ENCODE results near the gene AHCY. TPM values are rescaled to one million over a fixed set of nuclear protein-coding genes. Genes with fewer than 3 reads are reported as not detected.
A peak's percentile ranks its signal among the peaks of the same experiment; 100 is the strongest.
"Not testable (repeated sequence)": the region's sequence is repeated elsewhere in the genome, so short reads cannot be mapped to it uniquely, and the experiment has no call there.

The AHCY gene
- 100 to 1,000 TPM in 3 of 4 donors, 10 to 100 TPM in 1; 99.0 to 146 (median 137) TPM for total RNA-seq

- peaks cover 17 to 57% (median 20%) of the 10 kb centered on the region in 3 donors for H3K4me1 ChIP-seq
- DNase-seq, result peak; percentile 84
- H3K27me3 ChIP-seq, result no peaks in the 10 kb centered on the region
- 0% methylated on average over 24 of the region's 79 CpGs; no CpG with 5 or more reads in 1 of the 2 donors for WGBS, 2 donors
- no peaks in the 10 kb centered on the region for H3K9me3 ChIP-seq
- no peaks in the 10 kb centered on the region for H3K36me3 ChIP-seq
- H3K27ac ChIP-seq, result peak within 1 kb of the TSS; percentile 94 to 97 (median 94)
- TF ChIP-seq CTCF (IDR thresholded peaks at IDR 0.05), result peak in 1 of 6 experiments; percentile 19
- peak in 2 of 4 donors; percentile 56 to 84 for TF ChIP-seq POLR2A (IDR thresholded peaks at IDR 0.05)
- intact Hi-C loops (cut with DNase I), result no loop called here
- H3K4me3 ChIP-seq, result peak within 1 kb of the TSS; percentile 69 to 87 (median 78)
Measured at GRCh38 chr20:34302723-34303533, at the start of gene AHCY. Gene AHCY (minus strand): TSS chr20:34303355. CDS start chr20:34303270, 85 bp downstream.

- no peak for TF ChIP-seq POLR2A (IDR thresholded peaks at IDR 0.05)
- TF ChIP-seq CTCF (IDR thresholded peaks at IDR 0.05), result no peak
- Histone ChIP-seq H3K27ac (peak overlapping the region in 3 of 4 donors; percentile 23 to 28 (median 26)), H3K36me3 (no peaks in the 10 kb centered on the region), H3K9me3 (no peaks in the 10 kb centered on the region), H3K4me1 (peaks cover 0 to 7% (median 0%) of the 10 kb centered on the region in 3 donors), H3K4me3 (no peak overlapping the region), H3K27me3 (no peaks in the 10 kb centered on the region)
- 72 to 74% methylated on average over 3 of the region's 3 CpGs for WGBS, 2 donors
- DNase-seq, result no peak
- intact Hi-C loops (cut with DNase I), result no loop called here
Measured at GRCh38 chr20:34350095-34350494, 46.9 kb upstream of the AHCY start.

- no peak for DNase-seq
- H3K27me3 ChIP-seq, result no peaks in the 10 kb centered on the region
- TF ChIP-seq CTCF (IDR thresholded peaks at IDR 0.05) (no peak), POLR2A (IDR thresholded peaks at IDR 0.05) (no peak)
- intact Hi-C loops (cut with DNase I), result no loop called here
- H3K27ac ChIP-seq, result no peak overlapping the region
- no peaks in the 10 kb centered on the region for H3K9me3 ChIP-seq
- no peaks in the 10 kb centered on the region for H3K36me3 ChIP-seq
- H3K4me1 ChIP-seq, result peaks cover 0 to 7% (median 0%) of the 10 kb centered on the region in 3 donors
- 79 to 90% methylated on average over 4 of the region's 4 CpGs for WGBS, 2 donors
- no peak overlapping the region for H3K4me3 ChIP-seq
Measured at GRCh38 chr20:34347571-34347970, 44.4 kb upstream of the AHCY start.

GRCh38 chr20:34346533-34346865 lies 43.3 kb upstream of the AHCY start:
- H3K4me1 ChIP-seq; DNase-seq; H3K9me3 ChIP-seq; H3K4me3 ChIP-seq; H3K27ac ChIP-seq; H3K36me3 ChIP-seq; intact Hi-C loops (cut with DNase I); H3K27me3 ChIP-seq: not testable (repeated sequence)
- 90 to 94% methylated on average over 9 of the region's 9 CpGs for WGBS, 2 donors

GRCh38 chr20:34345839-34346532 lies 42.8 kb upstream of the AHCY start:
- H3K9me3 ChIP-seq; H3K4me3 ChIP-seq; H3K27ac ChIP-seq; H3K27me3 ChIP-seq; H3K36me3 ChIP-seq; intact Hi-C loops (cut with DNase I); H3K4me1 ChIP-seq; DNase-seq: not testable (repeated sequence)
- 81 to 83% methylated on average over 5 to 7 of the region's 10 CpGs for WGBS, 2 donors

GRCh38 chr20:34345402-34345736 lies 42.2 kb upstream of the AHCY start:
- H3K27ac ChIP-seq, result no peak overlapping the region
- H3K4me3 ChIP-seq, result no peak overlapping the region
- no peak for DNase-seq
- no peaks in the 10 kb centered on the region for H3K9me3 ChIP-seq
- TF ChIP-seq CTCF (IDR thresholded peaks at IDR 0.05) (no peak), POLR2A (IDR thresholded peaks at IDR 0.05) (no peak)
- H3K4me1 ChIP-seq, result peaks cover 0 to 15% (median 0%) of the 10 kb centered on the region in 3 donors
- intact Hi-C loops (cut with DNase I), result no loop called here
- WGBS, 2 donors, result 85 to 95% methylated on average over 4 to 5 of the region's 6 CpGs
- no peaks in the 10 kb centered on the region for H3K27me3 ChIP-seq
- no peaks in the 10 kb centered on the region for H3K36me3 ChIP-seq
